IPS-18c (cell line): ENCODE measurements around the gene LRP1B.

Experiments used
- H3K4me3 ChIP-seq: 2 replicates; pipeline ENCODE4 v1.7.0; 2013; ENCODE audit warnings: low read depth, mild to moderate bottlenecking, low read length, moderate library complexity; ENCODE audit not compliant: insufficient read depth
- H3K9me3 ChIP-seq: one replicate; pipeline ENCODE4 v1.6.1; 2013; ENCODE audit warnings: mild to moderate bottlenecking, low read length, moderate library complexity; ENCODE audit not compliant: control insufficient read depth, insufficient read depth

Gene LRP1B

DNA sequence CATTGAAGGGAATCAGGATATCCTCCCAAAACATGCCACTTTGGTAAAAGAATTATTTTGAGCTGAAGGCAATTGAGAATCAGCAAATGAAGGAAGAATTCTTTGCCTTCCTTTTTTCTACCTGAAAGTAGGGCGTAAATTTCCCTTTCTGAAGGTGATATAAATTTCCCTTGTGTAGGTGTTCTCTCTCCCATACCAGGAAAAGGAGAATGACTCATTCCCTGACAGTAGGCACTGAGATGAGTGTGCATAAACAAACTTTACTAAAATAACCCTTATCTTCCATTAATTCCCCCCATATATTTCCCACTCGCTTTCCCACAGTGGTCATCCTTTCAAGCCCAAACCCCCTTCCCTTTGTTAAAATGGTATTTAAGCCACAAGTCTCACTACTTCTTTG lies 1339.0 kb downstream of the LRP1B start:
- H3K9me3 ChIP-seq: no peaks in the 10 kb centered on the region
- H3K4me3 ChIP-seq: no peak overlapping the region

DNA sequence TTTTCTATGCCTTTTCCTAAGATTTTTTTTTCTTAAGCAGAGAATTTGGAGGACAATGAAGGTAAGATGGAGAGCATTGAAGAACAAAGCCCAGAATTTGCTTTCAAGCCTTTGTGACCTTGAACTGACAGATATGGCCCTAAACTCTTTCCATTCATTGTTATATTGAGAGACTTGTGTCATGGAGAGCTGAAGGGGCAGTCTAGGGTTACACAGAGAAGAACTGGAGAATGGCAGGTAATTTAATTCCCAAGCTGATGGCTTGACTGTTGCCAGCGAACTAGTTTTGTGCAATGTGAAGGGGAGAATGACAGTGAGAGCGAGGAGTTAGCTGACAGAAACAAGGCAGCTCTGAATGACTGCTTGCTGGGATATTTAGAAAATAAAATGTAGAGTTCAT lies 1344.2 kb downstream of the LRP1B start:
- Histone ChIP-seq H3K4me3 (no peak overlapping the region), H3K9me3 (no peaks in the 10 kb centered on the region)

DNA sequence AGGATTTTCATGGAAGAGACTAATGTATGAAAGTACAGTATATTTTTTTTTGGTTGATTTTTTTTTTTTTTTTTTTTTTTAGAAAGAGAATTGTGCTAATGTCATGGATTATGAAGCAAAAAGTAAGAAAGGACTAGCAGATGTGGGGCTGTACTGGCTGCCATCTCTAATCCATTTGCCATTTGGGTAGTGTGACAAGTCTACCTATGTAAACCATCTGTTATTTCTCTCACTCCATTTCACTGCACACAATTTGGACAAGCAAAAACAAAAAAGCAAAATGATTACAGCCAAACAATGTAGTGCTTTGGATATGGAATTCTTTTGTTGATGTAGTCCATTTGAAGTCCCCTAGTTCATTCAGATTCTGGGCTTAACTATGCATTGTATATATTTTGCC lies 1355.4 kb downstream of the LRP1B start:
- H3K4me3 ChIP-seq: no peak overlapping the region
- no peaks in the 10 kb centered on the region for H3K9me3 ChIP-seq

DNA sequence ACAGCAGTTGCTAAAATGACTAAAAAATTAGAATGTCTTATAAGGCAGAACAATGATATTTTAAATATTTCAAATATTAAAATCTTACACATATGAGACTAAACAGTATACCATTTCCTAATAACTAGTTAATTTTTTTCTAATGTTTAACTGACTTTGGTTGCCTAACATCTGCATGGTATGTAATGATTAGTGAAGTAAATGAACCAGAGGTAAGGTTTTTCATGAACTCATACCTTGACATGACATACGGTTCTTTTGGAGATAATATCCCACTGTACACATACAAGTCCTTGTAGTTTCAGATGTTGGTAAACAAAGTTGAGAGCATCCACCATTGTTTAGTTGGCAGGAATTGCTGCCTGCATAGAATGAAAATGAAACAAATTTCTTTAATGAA lies 1360.2 kb downstream of the LRP1B start:
- Histone ChIP-seq H3K9me3 (no peaks in the 10 kb centered on the region), H3K4me3 (no peak overlapping the region)

DNA sequence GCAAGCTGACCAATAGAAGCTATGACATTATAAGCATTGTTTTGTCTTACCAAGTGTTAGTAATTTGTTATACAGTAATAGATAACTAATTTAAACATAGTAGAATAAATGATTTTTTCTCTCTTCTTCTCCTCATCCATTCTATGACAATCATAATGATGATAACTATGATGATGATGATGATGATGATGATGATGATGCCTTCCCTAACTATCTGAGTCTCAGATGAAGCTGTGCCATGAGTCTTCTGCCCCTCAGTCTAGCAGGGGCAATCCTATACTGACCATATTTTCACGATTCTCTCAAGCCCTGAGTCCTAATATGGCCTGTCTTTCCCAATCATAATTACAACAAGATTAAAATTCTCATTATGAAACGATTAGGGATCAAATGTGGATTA lies 1369.0 kb downstream of the LRP1B start:
- Histone ChIP-seq H3K9me3 (no peaks in the 10 kb centered on the region), H3K4me3 (no peak overlapping the region)

DNA sequence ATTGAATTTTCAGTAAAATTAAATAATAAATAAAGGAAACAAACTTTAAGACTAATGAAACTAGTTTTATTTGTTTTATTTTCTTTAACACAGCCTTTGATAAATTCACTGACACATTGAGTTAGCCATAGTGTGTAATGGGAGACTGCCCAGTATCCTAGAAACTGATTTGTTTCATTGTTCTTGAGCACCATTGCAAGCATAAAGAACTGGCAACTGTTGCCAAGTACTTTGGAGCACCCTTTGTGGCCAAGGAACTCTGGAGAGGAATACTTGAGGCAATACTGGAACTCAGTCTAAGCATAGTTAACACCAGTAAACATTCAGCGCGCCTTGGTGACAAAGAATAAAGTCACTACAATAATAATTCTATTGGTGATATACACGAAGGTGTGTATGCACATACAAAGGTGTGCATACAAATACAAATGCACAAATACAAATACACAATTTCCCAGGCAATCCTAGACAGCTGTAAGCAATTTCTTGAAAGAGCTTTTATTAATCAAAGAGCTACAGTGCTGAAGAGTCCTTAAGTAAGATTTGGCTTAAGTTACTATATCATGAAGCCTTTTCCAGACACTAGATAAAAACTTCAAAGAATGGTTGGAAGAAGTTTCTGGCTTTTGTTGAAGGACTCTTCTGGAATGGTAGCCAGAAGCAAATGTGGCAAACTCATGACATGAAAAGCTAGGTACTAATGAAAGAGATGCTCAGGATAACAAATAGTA lies 1371.2 kb downstream of the LRP1B start:
- H3K9me3 ChIP-seq: no peaks in the 10 kb centered on the region
- no peak overlapping the region for H3K4me3 ChIP-seq

DNA sequence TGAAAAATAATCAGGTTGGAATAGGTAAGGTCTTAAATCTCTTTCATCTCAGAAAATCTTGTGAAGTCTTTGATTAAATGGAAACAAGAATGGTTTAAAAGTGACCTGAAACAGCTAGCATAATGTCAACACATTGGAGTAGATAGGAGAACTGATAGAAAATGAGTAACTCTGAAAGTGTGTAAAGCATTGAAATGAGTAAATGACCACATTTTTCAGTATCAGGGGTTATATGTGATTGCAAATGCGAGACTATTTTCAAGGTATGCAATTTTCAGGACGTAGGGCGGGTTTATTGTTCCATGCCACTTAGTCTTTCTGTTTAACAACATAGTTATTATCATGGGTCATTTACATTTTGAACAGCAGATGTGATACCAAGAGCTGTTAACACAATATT lies 1383.2 kb downstream of the LRP1B start:
- Histone ChIP-seq H3K9me3 (no peaks in the 10 kb centered on the region), H3K4me3 (no peak overlapping the region)

DNA sequence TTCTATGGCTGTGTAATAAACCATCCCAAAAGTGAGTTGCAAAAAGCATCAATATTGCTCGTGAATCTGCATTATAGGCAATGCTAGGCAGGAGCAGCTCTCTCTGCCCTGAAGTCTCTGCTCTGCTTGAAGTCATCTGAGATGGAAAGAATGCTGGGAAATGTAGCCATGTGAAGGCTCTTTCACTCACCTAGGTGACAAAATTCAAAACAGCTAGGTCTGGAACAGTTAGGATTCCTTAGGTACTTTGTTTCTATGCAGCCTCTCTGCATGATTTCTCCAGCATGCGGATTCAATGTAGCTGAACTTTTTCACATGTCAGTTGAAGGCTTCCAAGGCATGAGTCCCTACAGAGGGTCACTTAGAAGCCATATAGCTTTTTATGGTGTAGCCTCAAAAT lies 1383.7 kb downstream of the LRP1B start:
- no peaks in the 10 kb centered on the region for H3K9me3 ChIP-seq
- H3K4me3 ChIP-seq: no peak overlapping the region

DNA sequence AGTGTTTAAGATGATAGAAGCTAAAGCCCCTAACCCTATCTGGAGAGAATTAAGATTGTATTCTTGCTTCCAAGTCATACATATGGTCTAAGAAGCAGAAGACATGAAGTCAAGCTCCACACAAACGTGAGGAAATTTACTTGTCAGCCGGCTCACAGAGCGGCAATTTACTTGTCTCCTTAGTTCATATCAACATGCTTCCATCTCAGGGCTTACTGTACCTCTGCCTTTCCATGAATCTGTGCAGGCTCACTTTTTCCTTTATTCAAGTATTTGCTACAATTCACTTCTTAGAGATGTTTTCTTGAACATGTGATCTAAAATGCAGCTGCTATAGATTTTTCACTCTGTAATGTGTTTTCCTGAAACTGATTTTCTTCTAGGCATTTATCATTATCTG lies 1386.4 kb downstream of the LRP1B start:
- no peaks in the 10 kb centered on the region for H3K9me3 ChIP-seq
- H3K4me3 ChIP-seq: no peak overlapping the region

DNA sequence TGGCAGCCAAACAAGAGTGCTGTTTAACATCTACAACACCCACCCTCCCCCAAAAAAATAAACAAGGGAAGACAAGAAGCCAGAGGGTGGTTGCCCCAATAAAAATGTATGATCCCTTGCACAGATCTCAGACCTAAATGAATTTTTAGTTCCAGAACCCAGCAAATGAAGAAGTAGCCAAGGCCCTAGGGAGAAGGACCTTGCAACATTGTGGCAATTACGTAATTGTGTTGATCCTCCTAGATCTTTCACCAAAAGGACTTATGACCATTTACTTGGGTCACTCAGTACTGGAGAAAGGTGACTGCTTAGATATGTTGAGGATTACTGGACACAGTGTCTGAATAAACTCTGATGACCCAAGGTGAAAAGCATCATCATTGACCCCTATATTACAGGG lies 1393.8 kb downstream of the LRP1B start:
- Histone ChIP-seq H3K4me3 (no peak overlapping the region), H3K9me3 (no peaks in the 10 kb centered on the region)

DNA sequence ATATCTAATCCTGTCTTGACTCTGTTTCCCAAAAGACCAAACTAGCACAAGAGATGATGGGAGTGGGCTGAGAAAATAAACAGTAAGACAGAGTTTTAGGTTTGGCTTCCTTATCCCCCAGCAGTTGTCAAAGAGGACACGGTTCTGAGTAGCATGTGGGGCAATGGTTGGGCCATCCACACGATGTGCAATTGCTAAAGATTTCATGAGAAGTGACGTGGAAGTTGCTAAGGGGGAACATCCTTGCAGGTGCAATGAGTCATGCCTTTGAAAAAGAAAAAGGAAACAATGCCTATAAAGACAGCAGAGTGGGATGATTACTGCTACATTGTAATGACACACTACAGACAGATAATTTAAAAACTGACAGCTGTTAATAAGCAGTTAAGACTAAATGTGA lies 1395.8 kb downstream of the LRP1B start:
- no peak overlapping the region for H3K4me3 ChIP-seq
- no peaks in the 10 kb centered on the region for H3K9me3 ChIP-seq

DNA sequence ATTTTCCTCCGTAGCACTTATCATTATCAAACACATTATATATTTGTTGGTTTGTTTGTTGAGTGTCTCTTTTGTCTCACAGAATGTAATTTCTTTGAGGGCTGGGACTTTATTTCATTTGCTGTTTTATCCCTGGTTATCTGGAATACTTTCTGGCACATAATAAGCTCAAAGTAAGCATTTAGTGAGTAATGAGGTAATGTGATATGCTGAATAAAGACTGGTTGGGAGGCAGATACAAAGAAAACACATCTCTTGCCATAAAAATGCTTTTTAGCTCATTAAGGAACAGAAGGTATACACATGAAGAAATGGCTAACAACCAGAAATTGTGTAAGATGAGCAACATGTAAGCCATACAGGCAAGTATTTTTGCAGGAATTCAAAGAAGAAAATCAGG lies 1411.8 kb downstream of the LRP1B start:
- Histone ChIP-seq H3K9me3 (no peaks in the 10 kb centered on the region), H3K4me3 (no peak overlapping the region)

DNA sequence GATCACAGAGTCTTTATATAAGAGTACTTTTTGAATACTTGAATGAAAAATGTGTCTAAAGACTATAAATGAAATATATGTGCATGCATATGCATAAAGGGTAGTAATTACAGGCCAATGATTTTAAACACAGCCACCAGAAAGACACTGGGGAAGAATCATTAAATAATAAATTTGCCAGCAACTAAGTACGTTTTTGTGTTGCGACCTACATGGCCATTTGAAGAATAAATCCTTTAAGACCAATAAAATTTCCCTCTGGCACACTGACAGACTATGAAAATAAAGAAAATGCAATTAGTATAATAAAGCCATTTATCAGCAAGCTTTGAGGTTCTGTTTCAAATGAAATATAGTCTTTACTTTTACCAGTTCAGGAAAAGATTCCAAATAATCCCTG lies 1413.3 kb downstream of the LRP1B start:
- H3K4me3 ChIP-seq: no peak overlapping the region
- H3K9me3 ChIP-seq: no peaks in the 10 kb centered on the region

DNA sequence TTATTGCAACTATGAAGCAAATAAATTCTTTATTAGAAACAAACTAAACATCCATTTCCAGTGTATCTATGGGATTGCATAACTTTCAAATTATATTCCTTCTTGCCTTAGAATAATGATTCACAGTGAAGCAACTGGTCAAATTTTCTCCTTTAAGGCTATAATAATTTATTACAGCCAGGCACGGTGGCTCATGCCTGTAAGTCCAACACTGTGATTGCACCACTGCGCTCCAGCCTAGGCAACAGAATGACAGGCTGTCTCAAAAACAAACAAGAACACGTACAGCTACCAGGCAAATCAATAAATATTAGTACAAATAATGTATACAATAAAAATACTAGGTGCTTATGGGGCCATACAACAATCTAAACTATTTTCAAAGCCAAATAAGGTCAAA lies 1416.2 kb downstream of the LRP1B start:
- Histone ChIP-seq H3K4me3 (no peak overlapping the region), H3K9me3 (no peaks in the 10 kb centered on the region)

DNA sequence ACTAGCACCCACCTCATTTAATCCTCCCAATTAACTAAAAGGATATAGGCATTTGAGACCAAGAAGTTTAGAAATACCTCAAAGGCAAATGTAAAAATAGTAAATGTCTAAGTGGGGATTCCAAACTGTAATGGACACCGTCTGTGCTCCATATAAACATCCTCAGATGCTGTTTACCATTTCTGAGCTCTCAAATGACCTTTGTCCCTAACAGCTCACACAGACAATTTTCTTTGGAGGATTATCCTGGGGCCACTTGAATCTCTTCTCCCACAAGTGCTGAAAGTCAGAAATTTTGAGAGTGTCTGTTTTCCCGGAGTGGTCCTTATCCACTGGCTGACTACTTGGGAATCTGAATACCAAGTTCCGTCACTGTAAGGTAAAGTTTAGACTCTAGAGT lies 1418.9 kb downstream of the LRP1B start:
- Histone ChIP-seq H3K9me3 (no peaks in the 10 kb centered on the region), H3K4me3 (no peak overlapping the region)

DNA sequence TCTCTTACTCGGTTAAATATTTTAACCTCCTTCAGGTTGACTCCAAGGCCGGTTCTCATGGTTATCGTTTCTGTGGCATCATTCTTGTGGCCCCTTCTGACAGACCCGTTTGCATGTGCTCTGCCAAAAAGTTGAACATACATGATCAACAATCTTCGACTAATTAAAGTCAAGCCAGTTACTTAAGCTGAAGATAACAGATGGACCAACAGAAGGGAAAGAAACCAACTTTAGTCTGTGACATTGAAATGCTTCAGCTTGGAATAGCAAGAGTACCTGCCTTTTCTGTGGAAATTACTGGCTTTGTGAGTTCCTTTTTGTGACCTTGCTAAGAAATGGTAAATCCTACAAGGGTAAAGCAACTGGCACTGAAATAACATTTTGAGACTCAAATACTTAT lies 1429.1 kb downstream of the LRP1B start:
- Histone ChIP-seq H3K9me3 (no peaks in the 10 kb centered on the region), H3K4me3 (no peak overlapping the region)

DNA sequence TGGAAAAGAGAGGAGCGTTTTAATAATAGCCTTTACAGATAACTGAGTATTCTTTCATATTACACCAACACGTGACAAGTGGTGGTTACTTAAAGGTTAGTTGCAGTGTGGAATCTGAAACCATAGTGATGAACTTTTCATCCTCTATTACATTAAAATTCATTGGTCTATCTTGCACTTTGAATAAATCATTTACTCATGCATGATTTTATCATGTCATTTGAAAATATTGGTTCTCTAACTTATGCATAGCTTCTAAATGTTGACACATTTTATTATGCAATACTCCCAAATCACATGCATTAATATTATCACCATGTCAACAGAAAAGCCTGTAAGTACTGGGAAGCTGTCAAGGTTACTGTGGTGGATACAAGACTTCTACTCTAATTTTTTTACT lies 1432.2 kb downstream of the LRP1B start:
- Histone ChIP-seq H3K4me3 (no peak overlapping the region), H3K9me3 (no peaks in the 10 kb centered on the region)

DNA sequence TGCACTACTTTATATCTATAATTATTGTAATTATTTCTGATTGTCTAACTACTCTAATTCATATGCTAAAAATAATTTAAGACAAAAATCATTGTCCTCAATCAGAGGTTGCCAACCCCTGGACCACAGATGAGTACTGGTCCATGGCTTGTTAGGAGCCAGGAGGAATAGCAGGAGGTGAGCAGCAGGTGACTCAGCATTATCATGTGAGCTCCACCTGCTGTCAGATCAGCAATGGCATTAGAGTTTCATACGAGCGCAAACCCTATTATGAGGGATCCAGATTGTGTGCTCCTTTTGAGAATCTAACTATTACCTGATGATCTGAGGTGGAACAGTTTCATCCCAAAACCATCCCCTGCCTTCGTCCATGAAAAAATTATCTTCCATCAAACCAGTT lies 1434.4 kb downstream of the LRP1B start:
- H3K4me3 ChIP-seq: no peak overlapping the region
- H3K9me3 ChIP-seq: no peaks in the 10 kb centered on the region

DNA sequence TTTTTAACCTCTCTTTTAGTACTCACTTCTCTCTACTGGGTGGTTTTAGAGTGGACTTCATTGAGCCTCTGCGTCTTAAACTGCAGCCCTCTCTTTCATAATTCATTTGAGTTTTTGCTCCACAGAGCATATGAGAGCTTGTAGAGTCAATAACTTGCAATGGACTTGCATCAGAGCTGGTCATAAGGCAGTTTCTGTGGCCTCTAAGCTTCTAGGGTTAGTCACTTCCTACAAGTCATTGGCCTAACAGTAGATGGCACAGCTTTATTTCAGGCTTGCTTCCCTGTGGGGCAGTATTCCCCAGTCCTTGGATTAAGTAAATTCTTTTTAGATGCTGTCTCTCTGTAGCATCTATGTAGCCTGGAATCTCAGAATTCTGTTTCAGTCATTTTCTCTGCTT lies 1435.7 kb downstream of the LRP1B start:
- H3K4me3 ChIP-seq: no peak overlapping the region
- no peaks in the 10 kb centered on the region for H3K9me3 ChIP-seq
